ENCODE measurements around the gene ATP8B1.

DNA sequence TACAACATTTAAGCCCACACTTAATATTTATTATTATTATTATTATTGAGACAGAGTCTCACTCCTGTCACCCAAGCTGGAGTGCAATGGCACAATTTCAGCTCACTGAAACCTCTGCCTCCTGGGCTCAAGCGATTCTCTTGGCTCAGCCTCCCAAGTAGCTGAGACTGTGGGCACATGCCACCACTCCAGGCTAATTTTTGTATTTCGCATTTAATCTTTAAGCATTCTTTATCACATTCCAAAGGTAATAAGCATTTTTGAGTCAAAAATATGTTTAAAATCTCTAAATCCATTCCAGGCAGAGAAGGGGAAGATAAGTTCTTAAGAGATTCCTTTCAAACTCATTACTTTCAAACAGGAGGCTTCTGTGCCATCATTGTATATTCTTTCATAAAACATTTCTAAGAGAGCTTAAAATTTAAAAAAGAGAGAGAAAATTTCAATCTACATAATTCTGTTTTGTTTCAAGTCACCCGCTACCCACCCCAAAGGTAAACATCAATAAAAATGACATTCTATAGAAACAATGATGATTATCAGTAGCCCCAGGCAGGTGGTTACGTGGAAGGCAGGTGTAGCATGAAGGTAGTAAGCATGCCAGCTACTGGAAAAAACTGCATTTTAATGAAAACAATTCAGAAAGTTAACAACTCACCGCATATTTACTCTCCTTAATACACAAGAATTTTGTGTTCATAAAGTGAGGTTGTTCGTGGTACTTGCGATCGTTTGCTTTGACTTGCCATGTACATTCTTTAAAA, 97.1 kb downstream of the ATP8B1 start:
- TF ChIP-seq TSHZ2 (CRISPR knock-in tag; IDR thresholded peaks at IDR 0.05) = no peak
- no peak for TF ChIP-seq ARNTL (CRISPR knock-in tag; IDR thresholded peaks at IDR 0.05; ENCODE audit: borderline replicate concordance, low read depth)
- TF ChIP-seq, protein P1, sequence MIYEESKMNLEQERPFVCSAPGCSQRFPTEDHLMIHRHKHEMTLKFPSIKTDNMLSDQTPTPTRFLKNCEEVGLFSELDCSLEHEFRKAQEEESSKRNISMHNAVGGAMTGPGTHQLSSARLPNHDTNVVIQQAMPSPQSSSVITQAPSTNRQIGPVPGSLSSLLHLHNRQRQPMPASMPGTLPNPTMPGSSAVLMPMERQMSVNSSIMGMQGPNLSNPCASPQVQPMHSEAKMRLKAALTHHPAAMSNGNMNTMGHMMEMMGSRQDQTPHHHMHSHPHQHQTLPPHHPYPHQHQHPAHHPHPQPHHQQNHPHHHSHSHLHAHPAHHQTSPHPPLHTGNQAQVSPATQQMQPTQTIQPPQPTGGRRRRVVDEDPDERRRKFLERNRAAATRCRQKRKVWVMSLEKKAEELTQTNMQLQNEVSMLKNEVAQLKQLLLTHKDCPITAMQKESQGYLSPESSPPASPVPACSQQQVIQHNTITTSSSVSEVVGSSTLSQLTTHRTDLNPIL (CRISPR knock-in tag; IDR thresholded peaks at IDR 0.05; ENCODE audit: low read depth) = no peak
- no peak for TF ChIP-seq ZNF565 (CRISPR knock-in tag; conservative IDR thresholded peaks at IDR 0.05; ENCODE audit: low read depth)
- TF ChIP-seq ZC3H10 (CRISPR knock-in tag; IDR thresholded peaks at IDR 0.05) = no peak
- TF ChIP-seq, protein P2, sequence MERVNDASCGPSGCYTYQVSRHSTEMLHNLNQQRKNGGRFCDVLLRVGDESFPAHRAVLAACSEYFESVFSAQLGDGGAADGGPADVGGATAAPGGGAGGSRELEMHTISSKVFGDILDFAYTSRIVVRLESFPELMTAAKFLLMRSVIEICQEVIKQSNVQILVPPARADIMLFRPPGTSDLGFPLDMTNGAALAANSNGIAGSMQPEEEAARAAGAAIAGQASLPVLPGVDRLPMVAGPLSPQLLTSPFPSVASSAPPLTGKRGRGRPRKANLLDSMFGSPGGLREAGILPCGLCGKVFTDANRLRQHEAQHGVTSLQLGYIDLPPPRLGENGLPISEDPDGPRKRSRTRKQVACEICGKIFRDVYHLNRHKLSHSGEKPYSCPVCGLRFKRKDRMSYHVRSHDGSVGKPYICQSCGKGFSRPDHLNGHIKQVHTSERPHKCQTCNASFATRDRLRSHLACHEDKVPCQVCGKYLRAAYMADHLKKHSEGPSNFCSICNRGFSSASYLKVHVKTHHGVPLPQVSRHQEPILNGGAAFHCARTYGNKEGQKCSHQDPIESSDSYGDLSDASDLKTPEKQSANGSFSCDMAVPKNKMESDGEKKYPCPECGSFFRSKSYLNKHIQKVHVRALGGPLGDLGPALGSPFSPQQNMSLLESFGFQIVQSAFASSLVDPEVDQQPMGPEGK (CRISPR knock-in tag; IDR thresholded peaks at IDR 0.05; ENCODE audit: borderline replicate concordance) = no peak
- no peak for TF ChIP-seq ZFP3 (CRISPR knock-in tag; IDR thresholded peaks at IDR 0.05)
- TF ChIP-seq PPARA (CRISPR knock-in tag; IDR thresholded peaks at IDR 0.05; ENCODE audit: borderline replicate concordance) = no peak
- no peak for TF ChIP-seq ISL1 (CRISPR knock-in tag; IDR thresholded peaks at IDR 0.05)
- no peak for TF ChIP-seq OSR1 (CRISPR knock-in tag; IDR thresholded peaks at IDR 0.05)
- TF ChIP-seq GLIS3 (CRISPR knock-in tag; IDR thresholded peaks at IDR 0.05) = no peak

Data from SK-N-SH treated with all-trans-retinoic acid at 6 μM for 48 hours (cell line).